Calu3 (cell line): ENCODE measurements around the gene FANCD2OS. TPM values are rescaled to one million over a fixed set of nuclear protein-coding genes. Genes with fewer than 3 reads are reported as not detected.

Source experiments
- BruUV-seq: library from RNA; stranded (reverse); fragments of 400-500 nt; replicated peaks from 2 replicates; lab custom pipeline; 2021; lab: Mats Ljungman, UMichigan
- CTCF ChIA-PET: fragments of 300-600 bp; sonication (Branson Sonifier 250); formaldehyde crosslinking; loops from one replicate; lab custom pipeline; 2022; ENCODE audit warnings: antibody characterized with exemption; lab: Charles Lee
- DNase-seq: peaks from one replicate; pipeline ENCODE4 v3.0.0; 2022
- H3K27ac Mint-ChIP-seq: one replicate; pipeline ENCODE4 v1.8.0; 2022; ENCODE audit warnings: mixed read lengths; ENCODE audit not compliant: unreplicated experiment
- H3K27me3 Mint-ChIP-seq: one replicate; pipeline ENCODE4 v1.8.0; 2022; ENCODE audit warnings: mixed read lengths; ENCODE audit not compliant: unreplicated experiment
- H3K36me3 Mint-ChIP-seq: one replicate; pipeline ENCODE4 v1.8.0; 2022; ENCODE audit warnings: mild to moderate bottlenecking, moderate library complexity, mixed read lengths; ENCODE audit not compliant: insufficient read depth, unreplicated experiment
- H3K4me1 Mint-ChIP-seq: one replicate; pipeline ENCODE4 v1.8.0; 2022; ENCODE audit warnings: mild to moderate bottlenecking, low read depth, mixed read lengths; ENCODE audit not compliant: unreplicated experiment
- H3K4me3 Mint-ChIP-seq: one replicate; pipeline ENCODE4 v1.8.0; 2022; ENCODE audit warnings: mild to moderate bottlenecking, low read depth, moderate library complexity, mixed read lengths; ENCODE audit not compliant: unreplicated experiment
- H3K9me3 Mint-ChIP-seq: one replicate; pipeline ENCODE4 v1.8.0; 2022; ENCODE audit warnings: low read depth, mixed read lengths; ENCODE audit not compliant: unreplicated experiment
- intact Hi-C: fragments of 100-400 bp; cut with micrococcal nuclease; formaldehyde crosslinking; loops from one replicate; pipeline ENCODE4 v1.10.0; 2022; ENCODE audit not compliant: unreplicated experiment
- total RNA-seq: library from RNA; stranded (reverse); gene quantifications from 2 replicates; pipeline ENCODE4 v1.2.3, GENCODE V29; 2022
- TF ChIP-seq, protein P1 (sequence below): fragments of 200-600 bp; IDR thresholded peaks from one replicate; pipeline ENCODE4 v1.8.0; 2022; ENCODE audit warnings: antibody characterized with exemption; ENCODE audit not compliant: unreplicated experiment

Gene FANCD2OS
- total RNA-seq, 1 experiment from 2014 or later = not detected

DNA sequence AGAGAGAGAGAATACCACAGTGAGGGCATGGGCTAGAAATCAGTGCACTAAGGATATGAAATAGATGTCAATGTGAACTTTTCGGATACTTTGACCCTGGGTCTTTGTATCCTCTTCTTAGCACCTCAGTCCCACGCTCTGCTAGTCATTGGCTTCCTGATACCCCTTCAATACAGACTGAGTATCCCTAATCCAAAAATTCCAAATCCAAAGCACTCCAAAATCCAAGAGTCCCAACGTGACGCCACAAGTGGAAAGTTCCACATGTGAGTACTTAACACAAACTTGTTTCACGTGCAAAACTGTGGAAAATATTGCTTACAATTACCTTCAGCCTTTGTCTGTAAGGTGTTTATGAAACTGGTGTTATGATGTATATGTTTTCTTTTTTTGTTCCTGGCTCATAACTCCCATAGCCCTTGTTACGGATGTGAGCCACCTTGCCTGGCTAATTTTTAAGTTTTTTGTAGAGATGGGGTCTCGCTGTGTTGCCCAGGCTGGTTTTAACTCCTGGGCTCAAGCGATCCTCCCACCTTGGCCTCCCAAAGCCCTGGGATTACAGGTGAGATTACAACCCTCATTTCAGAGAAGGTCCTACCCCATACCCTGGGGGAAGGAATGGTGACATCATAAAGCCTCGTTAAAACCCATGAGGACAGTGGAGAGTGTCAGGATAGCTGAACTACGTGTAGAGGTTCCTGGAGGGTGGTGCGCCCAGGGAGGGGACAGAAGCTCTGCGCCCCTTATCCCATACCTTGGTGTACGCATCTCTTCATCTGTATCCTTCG, 46.5 kb upstream of the FANCD2OS start:
- H3K4me3 Mint-ChIP-seq = no peak overlapping the region
- no peak overlapping the region for H3K27ac Mint-ChIP-seq
- no TSS peak for BruUV-seq
- no peaks in the 10 kb centered on the region for H3K9me3 Mint-ChIP-seq
- TF ChIP-seq, protein P1, sequence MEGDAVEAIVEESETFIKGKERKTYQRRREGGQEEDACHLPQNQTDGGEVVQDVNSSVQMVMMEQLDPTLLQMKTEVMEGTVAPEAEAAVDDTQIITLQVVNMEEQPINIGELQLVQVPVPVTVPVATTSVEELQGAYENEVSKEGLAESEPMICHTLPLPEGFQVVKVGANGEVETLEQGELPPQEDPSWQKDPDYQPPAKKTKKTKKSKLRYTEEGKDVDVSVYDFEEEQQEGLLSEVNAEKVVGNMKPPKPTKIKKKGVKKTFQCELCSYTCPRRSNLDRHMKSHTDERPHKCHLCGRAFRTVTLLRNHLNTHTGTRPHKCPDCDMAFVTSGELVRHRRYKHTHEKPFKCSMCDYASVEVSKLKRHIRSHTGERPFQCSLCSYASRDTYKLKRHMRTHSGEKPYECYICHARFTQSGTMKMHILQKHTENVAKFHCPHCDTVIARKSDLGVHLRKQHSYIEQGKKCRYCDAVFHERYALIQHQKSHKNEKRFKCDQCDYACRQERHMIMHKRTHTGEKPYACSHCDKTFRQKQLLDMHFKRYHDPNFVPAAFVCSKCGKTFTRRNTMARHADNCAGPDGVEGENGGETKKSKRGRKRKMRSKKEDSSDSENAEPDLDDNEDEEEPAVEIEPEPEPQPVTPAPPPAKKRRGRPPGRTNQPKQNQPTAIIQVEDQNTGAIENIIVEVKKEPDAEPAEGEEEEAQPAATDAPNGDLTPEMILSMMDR = no peak
- no peaks in the 10 kb centered on the region for H3K4me1 Mint-ChIP-seq
- peaks cover 55% of the 10 kb centered on the region for H3K36me3 Mint-ChIP-seq
- CTCF ChIA-PET = no interaction called here
- intact Hi-C loops = no loop called here
- H3K27me3 Mint-ChIP-seq = no peaks in the 10 kb centered on the region
- no peak for DNase-seq

DNA sequence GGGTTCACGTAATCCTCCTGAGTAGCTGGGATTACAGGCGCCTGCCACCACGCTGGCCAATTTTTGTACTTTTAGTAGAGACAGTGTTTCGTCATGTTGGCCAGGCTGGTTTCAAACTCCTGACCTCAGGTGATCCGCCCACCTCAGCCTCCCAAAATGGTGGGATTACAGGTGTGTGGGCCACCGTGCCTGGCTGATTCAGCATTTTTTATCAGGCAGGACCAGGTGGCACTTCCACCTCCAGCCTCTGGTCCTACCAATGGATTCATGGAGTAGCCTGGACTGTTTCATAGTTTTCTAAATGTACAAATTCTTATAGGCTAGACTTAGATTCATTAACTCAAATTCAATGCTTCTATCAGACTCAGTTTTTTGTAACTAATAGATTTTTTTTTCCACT, 42.9 kb upstream of the FANCD2OS start:
- no peaks in the 10 kb centered on the region for H3K9me3 Mint-ChIP-seq
- no peaks in the 10 kb centered on the region for H3K27me3 Mint-ChIP-seq
- no peak overlapping the region for H3K27ac Mint-ChIP-seq
- no peak for DNase-seq
- H3K4me1 Mint-ChIP-seq = no peaks in the 10 kb centered on the region
- H3K36me3 Mint-ChIP-seq = peaks cover 75% of the 10 kb centered on the region
- no peak overlapping the region for H3K4me3 Mint-ChIP-seq
- TF ChIP-seq, protein P1 = no peak
- BruUV-seq = no TSS peak
- CTCF ChIA-PET = no interaction called here
- intact Hi-C loops = no loop called here

DNA sequence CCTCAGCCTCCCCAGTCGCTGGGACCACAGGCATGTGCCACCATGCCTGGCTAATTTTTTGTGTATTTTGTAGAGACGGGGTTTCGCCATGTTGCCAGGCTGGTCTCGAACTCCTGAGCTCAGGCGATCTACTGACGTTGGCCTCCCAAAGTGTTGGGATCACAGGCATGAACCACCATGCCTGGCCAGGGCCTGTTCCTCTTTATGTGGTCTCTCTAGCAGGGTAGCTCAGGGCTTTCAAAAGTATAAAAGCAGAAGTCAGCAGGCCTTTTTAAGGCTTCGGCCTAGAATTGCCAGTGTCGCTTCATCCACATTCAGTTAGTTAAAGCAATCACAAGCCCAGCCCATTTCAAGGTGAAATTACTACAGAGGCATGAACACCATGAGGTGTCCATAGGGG, 41.2 kb upstream of the FANCD2OS start:
- DNase-seq = no peak
- BruUV-seq = no TSS peak
- Mint-ChIP-seq H3K27me3 (no peaks in the 10 kb centered on the region), H3K4me3 (no peak overlapping the region), H3K36me3 (peaks cover 60% of the 10 kb centered on the region), H3K9me3 (no peaks in the 10 kb centered on the region), H3K27ac (no peak overlapping the region), H3K4me1 (no peaks in the 10 kb centered on the region)
- intact Hi-C loops = no loop called here
- CTCF ChIA-PET = interaction anchor here (0.6 kb wide), 1 partner anchor 38 kb away, joined by 8 read pairs; no protein-coding TSS in a partner anchor
- TF ChIP-seq, protein P1 = no peak

DNA sequence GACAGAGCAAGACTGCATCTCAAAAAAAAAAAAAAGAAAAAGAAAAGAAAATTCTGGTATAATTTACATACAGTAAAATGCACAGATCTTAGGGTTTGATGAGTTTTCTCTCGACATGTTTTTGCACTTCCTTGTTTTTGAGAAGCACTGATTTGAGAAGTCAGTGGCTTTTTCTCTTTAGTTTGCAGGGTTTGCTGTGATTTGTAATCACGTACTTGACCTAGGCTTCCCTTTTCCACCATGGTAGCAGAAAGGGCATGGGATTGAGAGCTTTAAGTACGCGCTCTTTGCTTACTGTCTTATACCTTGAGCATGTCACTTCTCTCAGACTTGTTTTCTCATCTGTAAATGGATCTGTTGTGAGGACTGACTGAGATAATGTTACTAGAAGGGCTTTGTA, 37.6 kb upstream of the FANCD2OS start:
- Mint-ChIP-seq H3K36me3 (peaks cover 64% of the 10 kb centered on the region), H3K9me3 (no peaks in the 10 kb centered on the region), H3K4me3 (no peak overlapping the region), H3K27me3 (no peaks in the 10 kb centered on the region), H3K27ac (no peak overlapping the region), H3K4me1 (no peaks in the 10 kb centered on the region)
- BruUV-seq = no TSS peak
- intact Hi-C loops = no loop called here
- DNase-seq = no peak
- TF ChIP-seq, protein P1 = no peak
- CTCF ChIA-PET = no interaction called here
